Left lung (tissue), 10 donors: Measurements from ENCODE around the gene GGN. TPM values are rescaled to one million over a fixed set of nuclear protein-coding genes. Genes with fewer than 3 reads are reported as not detected.

Source experiments
- ATAC-seq: fragments of 200-7000 bp; cut with Tn5 transposase; one replicate; pipeline ENCODE4 v1.9.1; 2020; ENCODE audit warnings: moderate library complexity
- DNase-seq, 4 donors: peaks; one replicate each; pipeline ENCODE4 v3.0.0-alpha.2; 2013 to 2020
- H3K27ac ChIP-seq, 2 donors: fragments of 200-600 bp; sonication (generic) in 1 of 2; one replicate each; pipeline versions ENCODE4 v1.5.0 to v1.8.0; 2020 to 2021
- H3K27me3 ChIP-seq, 2 donors: fragments of 200-600 bp; sonication (generic) in 1 of 2; one replicate each; pipeline versions ENCODE4 v1.5.0 to v1.8.0; 2020 to 2021
- H3K36me3 ChIP-seq, 2 donors: fragments of 200-600 bp; sonication (generic) in 1 of 2; one replicate each; pipeline versions ENCODE4 v1.5.0 to v1.8.0; 2020 to 2021
- H3K4me1 ChIP-seq, 2 donors: fragments of 200-600 bp; one replicate each; pipeline ENCODE4 v1.8.0; 2021
- H3K4me3 ChIP-seq, 2 donors: fragments of 200-600 bp; sonication (generic) in 1 of 2; one replicate each; pipeline versions ENCODE4 v1.5.0 to v1.8.0; 2020 to 2021; ENCODE audit warnings: mild to moderate bottlenecking in 1 of 2
- H3K9me3 ChIP-seq, 2 donors: fragments of 200-600 bp; sonication (generic) in 1 of 2; one replicate each; pipeline versions ENCODE4 v1.5.0 to v1.8.0; 2020 to 2021
- intact Hi-C, 2 donors: fragments of 100-400 bp; cut with DNase I; formaldehyde crosslinking; loops; one replicate each; pipeline versions ENCODE4 v1.11.2 to v1.14.2; 2022
- polyA plus RNA-seq, 6 donors: library from polyadenylated mRNA; unstranded; fragments of 120-200 nt; gene quantifications; one replicate each; pipeline ENCODE4 v1.2.1, GENCODE V29; 2013; ENCODE audit not compliant: insufficient read length in 6 of 6
- total RNA-seq, 2 donors: library from RNA; stranded (reverse); fragmentation: NEBNext Ultra II Directional; extraction: Animal tissue kit (Norgen Biotek cat#: 25700); gene quantifications; one replicate each; pipeline ENCODE4 v1.2.1, GENCODE V29; 2021
- TF ChIP-seq, protein P1 (sequence below), 2 donors: fragments of 200-600 bp; sonication (generic) in 1 of 2; IDR thresholded peaks; one replicate each; pipeline versions ENCODE4 v1.5.0 to v1.8.0; 2021; ENCODE audit warnings: antibody characterized with exemption in 2 of 2
- donor health status: DM: no; HTN: yes; CAD: no.
- donor health status: DM: no; HTN: no; CAD: no.

Gene GGN
- total and polyA plus RNA-seq, 8 donors, result 0.16 to 0.77 (median 0.34) TPM; not detected in 1

DNA sequence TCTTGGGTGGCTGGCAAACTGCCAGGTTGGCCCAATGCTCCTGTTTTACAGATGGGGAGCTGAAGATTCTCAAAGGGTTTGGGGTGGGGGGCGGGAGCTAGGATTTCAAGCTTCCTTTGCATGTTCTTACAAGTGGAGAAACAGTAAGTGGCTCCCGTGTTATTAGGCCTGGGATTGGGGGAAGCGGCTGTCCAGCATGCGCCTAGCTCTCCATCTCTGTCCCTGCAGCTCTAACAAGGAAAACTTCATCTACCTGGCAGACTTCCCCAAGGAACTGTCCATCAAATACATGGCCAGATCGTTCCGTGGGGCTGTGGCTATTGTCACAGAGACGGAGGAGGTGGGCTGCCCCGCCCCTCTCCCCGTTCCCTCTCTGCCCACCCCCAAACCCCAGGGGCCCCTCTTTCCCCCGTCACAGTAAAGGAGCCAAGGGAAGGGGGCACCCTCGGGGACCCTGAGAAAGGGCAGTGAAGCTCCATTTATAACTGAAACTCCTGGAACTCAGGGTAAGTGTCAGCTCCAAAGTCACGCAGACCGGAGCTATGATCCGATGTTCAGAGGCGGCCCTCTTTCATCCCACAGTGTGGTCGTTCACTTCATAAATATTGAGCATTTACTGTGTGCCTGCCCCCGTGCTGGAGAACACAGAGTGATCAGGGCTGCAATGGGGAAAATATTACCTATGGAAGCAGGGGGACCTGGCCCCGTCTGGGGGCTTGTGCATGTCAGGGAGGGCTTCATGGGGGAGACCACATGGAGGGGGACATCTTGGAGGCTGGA, 28.4 kb downstream of the GGN start:
- Histone ChIP-seq H3K27me3 (peaks cover 4 to 76% of the 10 kb centered on the region in 2 donors), H3K36me3 (no peaks in the 10 kb centered on the region), H3K27ac (no peak overlapping the region), H3K4me3 (no peak overlapping the region), H3K4me1 (peaks cover 5 to 22% of the 10 kb centered on the region in 2 donors), H3K9me3 (no peaks in the 10 kb centered on the region)
- DNase-seq (no peak), ATAC-seq (no peak)
- TF ChIP-seq, protein P1, sequence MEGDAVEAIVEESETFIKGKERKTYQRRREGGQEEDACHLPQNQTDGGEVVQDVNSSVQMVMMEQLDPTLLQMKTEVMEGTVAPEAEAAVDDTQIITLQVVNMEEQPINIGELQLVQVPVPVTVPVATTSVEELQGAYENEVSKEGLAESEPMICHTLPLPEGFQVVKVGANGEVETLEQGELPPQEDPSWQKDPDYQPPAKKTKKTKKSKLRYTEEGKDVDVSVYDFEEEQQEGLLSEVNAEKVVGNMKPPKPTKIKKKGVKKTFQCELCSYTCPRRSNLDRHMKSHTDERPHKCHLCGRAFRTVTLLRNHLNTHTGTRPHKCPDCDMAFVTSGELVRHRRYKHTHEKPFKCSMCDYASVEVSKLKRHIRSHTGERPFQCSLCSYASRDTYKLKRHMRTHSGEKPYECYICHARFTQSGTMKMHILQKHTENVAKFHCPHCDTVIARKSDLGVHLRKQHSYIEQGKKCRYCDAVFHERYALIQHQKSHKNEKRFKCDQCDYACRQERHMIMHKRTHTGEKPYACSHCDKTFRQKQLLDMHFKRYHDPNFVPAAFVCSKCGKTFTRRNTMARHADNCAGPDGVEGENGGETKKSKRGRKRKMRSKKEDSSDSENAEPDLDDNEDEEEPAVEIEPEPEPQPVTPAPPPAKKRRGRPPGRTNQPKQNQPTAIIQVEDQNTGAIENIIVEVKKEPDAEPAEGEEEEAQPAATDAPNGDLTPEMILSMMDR (IDR thresholded peaks at IDR 0.05), result no peak
- intact Hi-C loops, result no loop called here

DNA sequence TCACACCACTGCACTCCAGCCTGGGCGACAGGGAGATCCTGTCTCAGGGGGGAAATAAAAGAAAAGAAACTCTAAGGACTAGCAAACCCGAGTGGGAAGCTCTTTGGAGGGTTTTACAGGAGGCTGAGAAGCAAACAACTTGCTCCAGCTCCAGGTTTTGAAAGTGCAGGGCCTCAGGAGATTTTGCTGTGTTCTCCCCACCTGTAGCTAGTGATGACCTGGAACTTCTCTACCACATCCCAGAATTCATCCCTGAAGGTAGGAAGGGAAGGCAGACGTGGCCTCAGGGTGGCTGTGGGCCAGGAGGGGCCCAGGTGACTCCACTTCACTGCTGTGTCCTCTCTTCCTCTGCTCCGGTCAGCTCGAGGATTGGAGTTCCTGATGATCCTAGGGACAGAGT, 29.8 kb downstream of the GGN start:
- intact Hi-C loops, result no loop called here
- no peak for DNase-seq
- peaks cover 4 to 89% of the 10 kb centered on the region in 2 donors for H3K27me3 ChIP-seq

DNA sequence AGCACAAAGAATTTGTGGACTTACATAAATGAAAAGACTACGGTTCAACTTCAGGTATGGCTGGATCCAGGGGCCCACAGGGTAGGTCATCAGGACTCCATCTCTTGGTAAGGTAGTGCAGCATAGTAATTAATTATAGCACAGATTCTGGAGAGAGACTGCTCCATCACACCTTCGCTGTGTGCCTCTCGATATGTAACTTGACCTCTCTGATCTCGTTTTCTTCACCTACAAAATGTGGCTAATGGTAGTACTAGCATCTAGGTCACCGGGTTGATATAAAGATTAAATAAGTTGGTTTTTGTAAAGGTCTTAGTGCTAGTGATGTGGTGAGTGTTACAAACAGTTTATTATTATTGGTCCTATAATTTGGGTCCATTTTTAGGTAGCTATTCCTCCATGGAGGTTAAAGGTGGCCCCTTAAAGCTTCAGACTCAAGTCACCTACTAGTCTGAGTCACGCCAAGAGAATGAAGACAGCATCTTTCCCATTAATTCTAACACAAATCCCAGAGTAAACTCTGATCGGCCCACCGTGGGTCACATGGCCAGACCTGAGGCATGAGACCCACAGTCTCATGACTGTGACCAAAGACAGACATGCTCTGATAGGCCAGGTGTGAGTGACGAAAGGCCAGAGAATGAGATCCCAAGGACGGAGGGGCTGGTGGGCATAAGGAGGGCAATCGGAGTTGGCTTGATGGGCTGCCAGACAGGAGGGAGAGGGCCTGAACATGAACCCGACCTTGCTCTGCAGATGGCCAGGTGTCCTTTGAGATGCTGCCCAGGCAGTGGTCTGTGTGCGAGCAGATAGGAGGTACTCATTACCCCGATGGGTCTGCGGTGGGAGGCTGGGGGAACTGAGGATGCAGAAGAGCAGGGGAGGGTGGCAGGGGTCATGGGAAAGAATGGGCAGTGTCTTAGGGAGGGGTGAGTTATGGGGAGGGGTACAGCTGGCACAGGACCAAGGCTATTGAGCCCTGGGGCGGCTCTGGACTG, 31.8 kb downstream of the GGN start:
- no peak overlapping the region for H3K4me3 ChIP-seq
- no peaks in the 10 kb centered on the region for H3K9me3 ChIP-seq
- no peak overlapping the region for H3K27ac ChIP-seq
- ATAC-seq (no peak), DNase-seq (no peak)
- TF ChIP-seq, protein P1 (IDR thresholded peaks at IDR 0.05), result no peak
- intact Hi-C loops, result no loop called here
- H3K4me1 ChIP-seq, result peaks cover 0 to 3% of the 10 kb centered on the region in 2 donors
- H3K36me3 ChIP-seq, result no peaks in the 10 kb centered on the region
- H3K27me3 ChIP-seq, result peaks cover 3 to 95% of the 10 kb centered on the region in 2 donors

More for the DNA sequence above, 29.8 kb downstream of the GGN start:
- Histone ChIP-seq H3K36me3 (no peaks in the 10 kb centered on the region), H3K4me1 (peaks cover 5 to 22% of the 10 kb centered on the region in 2 donors), H3K27ac (no peak overlapping the region), H3K4me3 (no peak overlapping the region), H3K9me3 (no peaks in the 10 kb centered on the region)
- no peak for ATAC-seq
- TF ChIP-seq, protein P1 (IDR thresholded peaks at IDR 0.05), result no peak

DNA sequence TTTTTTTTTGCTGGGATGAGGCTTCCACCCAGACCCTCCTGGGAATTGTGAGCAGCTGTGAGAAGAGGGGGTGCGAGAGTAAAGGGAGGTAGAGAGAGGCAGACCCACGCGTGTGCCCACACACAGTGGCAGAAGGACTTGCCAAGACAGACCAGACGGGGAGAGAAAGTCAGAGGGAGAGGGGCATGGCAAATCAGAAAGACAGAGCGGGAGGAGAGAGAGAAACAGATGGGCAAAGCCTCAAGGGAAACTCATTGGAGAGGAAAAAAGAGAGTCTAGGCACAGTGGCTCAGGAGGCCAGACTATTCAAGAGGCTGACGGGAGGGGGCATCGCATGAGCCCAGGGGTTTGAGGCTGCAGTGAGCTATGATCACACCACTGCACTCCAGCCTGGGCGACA, 35.2 kb downstream of the GGN start:
- Histone ChIP-seq H3K27ac (no peak overlapping the region), H3K4me1 (no peaks in the 10 kb centered on the region), H3K27me3 (peaks cover 0 to 67% of the 10 kb centered on the region in 2 donors), H3K36me3 (no peaks in the 10 kb centered on the region), H3K4me3 (no peak overlapping the region), H3K9me3 (no peaks in the 10 kb centered on the region)
- DNase-seq (no peak), ATAC-seq (no peak)
- TF ChIP-seq, protein P1 (IDR thresholded peaks at IDR 0.05), result no peak
- intact Hi-C loops, result no loop called here
